Endometrial microvascular endothelial cells (primary cell): Measurements from ENCODE around the gene PCGF3. TPM values are rescaled to one million over a fixed set of nuclear protein-coding genes. Genes with fewer than 3 reads are reported as not detected.
"Not testable (repeated sequence)": the region's sequence is repeated elsewhere in the genome, so short reads cannot be mapped to it uniquely, and the experiment has no call there.

Source experiments
- in situ Hi-C: cut with HindIII; loops from 2 replicates; pipeline ENCODE4 v1.10.0; 2017; ENCODE audit warnings: low sequenced_read_pairs, low pct_unique_long_range_greater_than_20kb; ENCODE audit errors: inconsistent ontology term
- total RNA-seq: library from RNA; depleted of rRNA; stranded (reverse); fragments of >200 nt; gene quantifications from one replicate; pipeline ENCODE4 v1.2.3, GENCODE V29; 2015; ENCODE audit errors: inconsistent ontology term

PCGF3 gene
- total RNA-seq, 1 donor from 2014 or later: 42.6 TPM

DNA sequence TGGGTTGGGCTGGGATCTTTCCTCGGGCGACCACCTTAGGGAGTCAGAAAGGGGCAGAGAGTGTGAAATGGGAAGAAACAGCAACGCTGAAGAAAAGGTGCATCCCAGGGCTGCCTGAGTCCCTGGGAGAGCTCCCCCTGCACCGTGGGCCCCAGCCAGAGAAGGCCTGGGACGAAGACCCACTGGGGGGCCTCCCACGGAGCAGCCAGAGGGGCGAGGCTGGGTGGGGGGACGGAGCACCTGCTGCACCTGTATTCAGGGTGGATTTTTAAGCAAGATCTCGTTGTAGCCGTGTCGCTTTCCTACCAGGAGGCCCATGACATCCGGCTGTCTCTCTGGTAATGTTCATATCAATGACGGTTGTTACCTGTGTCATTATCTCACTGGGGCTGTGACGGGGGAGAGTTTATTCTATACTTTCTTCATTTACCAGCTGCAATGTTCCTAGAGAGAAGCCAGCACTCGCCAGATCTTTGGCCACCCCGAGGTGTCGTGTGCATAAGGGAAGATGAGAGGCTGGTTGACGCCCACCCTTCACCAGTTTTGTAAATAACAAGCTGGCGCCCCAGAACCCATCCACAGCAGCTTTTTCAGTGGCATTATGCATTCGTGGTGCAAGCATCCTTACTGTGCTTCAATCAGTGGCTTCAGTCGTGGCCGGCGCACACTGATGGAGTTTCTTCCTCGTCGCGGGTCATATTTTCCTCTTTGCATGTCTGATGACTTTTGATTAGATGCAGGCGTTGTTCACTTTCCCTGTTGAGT, 5.6 kb upstream of the PCGF3 start:
- in situ Hi-C loops: no loop called here

DNA sequence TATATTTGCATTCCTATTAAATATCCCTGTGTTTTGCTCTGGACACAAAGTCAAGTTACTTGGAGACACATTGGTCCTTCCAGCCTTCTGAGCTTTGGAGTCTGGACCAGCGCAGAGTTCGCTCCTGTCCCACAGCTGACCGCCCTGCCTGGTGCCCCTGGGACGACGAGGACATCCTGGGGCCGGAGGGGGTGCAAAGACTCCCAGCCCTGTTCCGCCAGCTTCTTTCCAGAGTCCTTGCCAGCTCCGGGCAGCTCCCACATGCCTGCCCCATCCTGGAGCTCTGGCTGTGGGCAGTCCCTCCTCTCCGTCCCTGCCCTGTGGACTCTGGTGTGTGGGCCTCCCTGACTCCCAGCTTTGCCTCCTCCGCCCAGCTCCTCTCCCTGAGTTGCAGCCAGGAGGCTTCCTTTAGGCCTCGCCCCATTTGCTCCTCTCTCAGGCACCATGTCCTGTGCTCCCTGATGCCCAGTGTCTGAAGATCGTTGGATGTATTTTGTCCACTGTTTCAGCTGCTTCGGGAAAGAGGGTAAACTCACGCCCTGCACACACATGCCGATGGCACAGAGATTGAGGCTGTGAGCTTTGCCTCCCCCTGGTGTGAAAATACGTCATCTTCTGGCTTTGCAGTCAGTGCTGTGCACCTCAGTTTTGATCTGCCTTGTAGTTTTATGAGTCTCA, 4.9 kb upstream of the PCGF3 start:
- in situ Hi-C loops: no loop called here

DNA sequence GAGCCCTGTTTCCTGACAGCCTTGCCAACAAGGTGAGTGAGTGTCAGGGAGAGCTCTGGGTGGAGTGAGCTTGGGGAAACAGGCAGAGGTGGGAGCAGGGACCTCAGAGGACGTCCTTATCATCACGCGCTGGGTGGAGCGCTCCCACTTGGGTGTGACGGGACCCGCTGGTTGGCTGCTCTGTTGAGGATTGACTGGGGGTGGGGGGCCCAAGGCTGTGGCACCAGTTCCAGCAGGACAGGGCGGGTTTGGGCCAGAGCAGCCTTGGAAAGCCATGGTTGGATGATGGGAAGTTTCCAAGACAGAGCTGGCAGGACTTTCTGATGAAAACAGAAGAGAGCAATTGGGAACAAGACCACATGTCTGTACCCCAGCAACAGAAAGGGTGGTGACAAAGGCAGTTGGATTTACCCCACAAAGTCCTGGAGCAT, 3.0 kb upstream of the PCGF3 start:
- in situ Hi-C loops: no loop called here

DNA sequence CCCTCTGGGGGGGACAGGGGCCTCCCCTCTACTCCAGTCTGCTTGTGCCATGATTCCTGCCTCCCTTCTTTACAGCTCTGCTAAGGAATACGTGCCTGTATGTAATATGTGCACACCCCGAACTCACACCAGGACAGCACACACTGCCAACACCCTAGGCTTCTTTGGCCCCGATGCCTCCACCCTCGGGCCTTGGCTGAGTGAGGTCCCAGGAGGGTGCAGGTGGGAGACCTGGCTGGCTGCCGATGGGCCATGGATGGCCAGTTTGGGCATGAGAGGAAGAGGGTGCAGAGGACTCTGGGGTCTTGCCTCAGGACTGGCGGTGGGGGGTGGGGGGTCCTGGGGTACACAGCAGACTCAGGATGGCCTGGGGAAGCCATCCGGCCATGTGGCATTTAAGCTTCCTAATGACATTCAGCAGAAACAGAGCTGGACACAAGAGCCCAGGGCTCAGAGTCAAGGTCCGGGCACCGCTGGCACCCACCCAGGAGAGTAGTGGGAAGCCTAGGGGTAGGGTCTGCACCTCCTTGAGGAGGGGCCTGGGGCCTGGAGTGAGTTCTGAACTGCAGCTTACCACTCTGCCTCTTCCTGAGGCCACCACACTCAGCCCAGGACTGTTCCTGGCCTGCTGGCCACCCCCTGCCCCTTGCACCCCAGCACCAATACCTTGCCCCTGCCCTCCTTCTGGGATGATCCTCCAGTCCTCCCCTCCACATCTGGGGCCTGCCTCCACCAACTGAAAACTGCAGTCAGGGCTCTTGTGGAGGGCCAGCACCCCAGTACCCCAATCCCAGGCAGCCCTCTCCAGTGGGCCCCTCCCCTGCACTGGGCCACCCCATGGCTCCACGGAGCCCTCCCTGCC, 2.1 kb upstream of the PCGF3 start:
- in situ Hi-C loops: no loop called here

DNA sequence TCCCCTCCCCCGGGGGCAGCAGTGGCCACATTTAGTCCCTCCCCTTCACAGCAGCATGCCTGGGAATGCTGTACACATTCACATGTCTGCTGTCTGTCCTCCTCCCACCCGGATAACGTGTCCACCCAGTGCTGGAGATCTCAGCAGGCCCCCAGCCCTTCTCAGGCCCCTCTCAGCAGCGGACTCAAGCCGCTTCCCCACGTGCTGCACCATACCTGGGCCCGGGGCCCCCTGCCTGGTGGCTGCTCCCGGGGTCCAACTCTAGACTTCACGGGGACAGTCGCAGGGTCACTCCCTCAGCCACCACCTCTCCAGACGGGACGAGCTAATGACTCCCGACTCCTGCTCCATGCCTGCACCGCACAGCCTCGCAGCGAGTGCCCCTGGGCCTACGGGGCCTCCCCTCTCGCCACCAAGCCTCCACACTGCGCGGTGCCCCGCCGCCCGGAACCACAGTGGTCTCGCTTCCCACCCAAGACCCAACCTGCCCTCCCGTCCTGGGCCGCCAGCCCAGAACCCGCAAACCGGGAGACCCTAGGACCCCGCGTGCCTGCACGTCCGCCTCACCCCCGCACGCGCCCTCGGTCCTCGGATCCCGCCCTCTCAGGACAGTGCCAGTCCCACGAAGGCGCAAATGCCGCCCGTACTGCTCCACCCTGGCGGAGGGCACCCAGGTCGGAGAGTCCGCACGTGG, 1.3 kb upstream of the PCGF3 start:
- in situ Hi-C loops: no loop called here

DNA sequence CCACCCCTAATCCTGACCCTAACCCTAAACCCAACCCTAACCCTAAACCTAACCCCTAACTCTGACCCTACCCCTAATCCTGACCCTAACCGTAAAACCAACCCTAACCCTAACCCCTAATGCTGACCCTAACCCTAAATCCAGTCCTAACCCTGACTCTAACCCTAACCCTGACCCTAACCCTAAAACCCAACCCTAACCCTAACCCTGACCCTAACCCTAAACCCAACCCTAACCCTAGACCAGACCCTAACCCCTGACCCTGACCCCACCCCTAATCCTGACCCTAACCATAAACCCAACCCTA, 708 bp upstream of the PCGF3 start:
- in situ Hi-C loops: no loop called here

DNA sequence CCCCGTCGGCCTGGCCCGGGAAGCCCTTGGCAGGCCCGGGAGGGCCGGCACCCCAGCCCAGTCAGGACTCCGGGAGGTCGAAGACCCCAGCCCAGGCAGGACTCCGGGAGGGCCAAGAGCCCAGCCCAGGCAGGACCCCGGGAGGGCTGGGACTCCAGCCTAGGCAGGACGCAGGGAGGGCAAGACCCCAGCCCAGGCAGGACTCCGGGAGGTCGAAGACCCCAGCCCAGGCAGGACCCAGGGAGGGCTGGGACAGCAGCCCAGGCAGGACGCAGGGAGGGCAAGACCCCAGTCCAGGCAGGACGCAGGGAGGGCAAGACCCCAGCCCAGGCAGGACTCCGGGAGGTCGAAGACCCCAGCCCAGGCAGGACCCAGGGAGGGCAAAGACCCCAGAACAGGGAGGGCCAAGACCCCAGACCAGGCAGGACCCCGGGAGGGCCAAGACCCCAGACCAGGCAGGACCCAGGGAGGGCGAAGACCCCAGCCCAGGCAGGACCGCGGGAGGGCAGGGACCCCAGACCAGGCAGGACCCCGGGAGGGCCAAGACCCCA, 526 bp downstream of the PCGF3 start:
- in situ Hi-C loops: not testable (repeated sequence)

DNA sequence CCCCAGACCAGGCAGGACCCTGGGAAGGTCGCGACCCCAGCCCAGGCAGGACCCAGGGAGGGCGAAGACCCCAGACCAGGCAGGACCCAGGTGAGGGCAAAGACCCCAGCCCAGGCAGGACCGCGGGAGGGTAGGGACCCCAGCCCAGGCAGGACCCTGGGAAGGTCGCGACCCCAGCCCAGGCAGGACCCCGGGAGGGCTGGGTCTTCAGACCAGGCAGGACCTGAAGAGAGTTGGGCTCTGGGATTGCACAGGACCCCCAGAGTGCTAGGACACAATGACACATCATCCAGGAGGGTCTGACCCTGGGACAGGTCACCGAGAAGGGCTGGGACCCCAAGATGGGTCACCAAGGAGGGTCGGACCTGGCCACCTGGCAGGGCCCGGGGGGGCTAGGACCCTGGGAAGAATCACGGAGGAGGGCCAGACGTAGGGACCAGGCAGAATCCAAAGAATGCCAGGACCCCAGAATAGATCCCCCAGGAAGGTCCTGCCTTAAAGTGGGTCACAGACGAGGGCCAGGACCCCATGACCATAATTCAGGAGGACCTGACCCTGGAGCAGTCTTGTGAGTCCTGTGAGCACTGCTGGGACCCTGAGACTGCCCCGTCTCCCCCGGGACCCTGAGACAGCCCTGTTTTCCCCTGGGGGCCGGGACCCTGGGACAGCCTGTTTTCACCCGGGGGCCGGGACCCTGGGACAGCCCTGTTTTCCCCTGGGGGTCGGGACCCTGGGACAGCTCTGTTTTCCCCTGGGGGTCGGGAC, 1.4 kb downstream of the PCGF3 start:
- in situ Hi-C loops: no loop called here

DNA sequence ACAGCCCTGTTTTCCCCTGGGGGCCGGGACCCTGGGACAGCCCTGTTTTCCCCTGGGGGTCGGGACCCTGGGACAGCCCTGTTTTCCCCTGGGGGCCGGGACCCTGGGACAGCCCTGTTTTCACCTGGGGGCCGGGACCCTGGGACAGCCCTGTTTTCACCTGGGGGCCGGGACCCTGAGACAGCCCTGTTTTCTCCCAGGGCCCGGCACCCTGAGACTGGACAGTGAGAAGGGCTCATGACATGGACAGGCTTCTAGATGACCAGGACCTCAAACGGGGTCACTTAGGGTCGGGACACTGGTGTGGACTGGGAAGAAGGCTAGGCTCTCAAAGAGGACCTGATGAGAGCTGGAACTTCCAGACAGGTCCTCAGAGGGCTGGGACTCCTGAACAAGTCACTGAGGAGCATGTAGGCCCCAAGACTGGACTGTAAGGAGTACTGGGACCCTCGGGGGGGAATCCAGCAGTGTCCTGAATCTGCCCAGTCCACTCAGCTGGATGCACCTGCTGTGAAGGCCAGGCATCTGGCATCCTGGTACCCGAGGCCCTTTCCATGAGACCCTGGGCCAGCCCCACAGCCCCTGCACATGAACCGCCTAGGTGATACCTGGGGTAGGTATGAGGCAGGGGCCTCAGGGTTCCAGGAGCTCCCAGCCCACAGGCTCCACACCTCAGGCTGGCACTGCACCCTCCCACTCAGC, 2.4 kb downstream of the PCGF3 start:
- in situ Hi-C loops: no loop called here

DNA sequence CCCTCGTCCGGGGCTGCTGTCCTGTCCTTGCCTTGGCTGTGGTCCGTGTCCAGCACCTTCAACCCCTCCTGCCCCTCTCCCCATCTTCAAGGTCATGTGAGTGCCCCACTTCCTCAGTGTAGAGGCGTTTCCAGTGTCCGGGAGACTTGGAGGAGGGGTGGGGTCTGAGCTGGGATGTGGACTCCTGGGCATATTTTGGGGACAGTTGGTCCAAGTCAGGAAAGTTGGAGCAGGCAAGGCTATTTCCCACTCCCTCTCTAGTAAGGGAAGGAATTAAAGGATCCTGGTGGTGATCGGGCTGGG, 3.0 kb downstream of the PCGF3 start:
- in situ Hi-C loops: no loop called here

DNA sequence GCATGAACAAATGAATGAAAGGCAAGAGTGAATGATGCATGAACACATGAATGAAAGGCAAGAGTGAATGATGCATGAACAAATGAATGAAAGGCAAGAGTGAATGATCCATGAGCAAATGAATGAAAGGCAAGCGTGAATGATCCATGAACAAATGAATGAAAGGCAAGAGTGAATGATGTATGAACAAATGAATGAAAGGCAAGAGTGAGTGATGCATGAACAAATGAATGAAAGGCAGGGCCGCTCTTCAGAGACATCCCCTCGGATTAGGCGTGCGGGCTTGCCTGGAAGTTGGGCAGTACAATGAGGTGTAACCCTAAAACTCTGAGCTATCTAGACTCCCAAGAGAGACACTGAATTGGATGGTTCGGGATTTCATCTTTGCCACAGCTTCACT, 3.7 kb downstream of the PCGF3 start:
- in situ Hi-C loops: no loop called here

DNA sequence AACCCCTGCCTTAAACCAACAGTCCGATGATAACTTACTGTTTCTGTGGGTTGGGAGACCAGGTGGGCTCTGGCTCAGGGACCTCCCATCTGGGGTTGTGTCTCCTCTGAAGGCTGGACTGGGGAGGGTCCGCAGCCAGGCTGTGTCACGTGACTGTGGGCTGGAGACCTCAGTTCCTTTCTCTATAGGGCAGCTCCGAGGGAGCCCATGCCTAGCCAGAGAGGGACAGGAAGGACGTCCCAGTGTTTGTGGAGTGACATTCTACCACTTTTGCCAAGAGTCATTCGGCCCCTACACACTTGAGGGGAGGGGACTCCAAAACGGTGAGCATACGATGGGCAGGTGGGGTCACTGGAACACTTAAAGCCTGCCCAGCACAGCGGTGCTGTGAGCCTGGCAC, 4.5 kb downstream of the PCGF3 start:
- in situ Hi-C loops: no loop called here

DNA sequence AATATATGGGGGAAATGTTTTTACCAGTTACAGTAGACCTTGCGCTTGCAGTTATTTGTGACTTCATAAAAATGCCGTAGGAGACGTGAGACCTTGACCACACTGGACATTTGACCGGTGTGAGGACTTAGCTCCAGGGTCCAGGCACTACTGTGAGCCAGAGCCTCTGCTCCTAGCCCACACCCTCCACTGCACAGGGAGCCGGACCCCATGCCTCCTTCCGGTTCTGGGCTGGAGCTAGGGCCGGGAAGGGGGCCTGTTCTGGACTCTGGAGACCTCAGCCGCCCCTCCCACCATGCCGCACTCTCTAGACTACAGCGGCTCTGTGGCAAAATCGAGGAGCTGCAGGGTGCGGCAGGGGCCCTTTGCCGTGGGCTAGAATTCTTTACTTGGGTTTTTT, 5.3 kb downstream of the PCGF3 start:
- in situ Hi-C loops: no loop called here

DNA sequence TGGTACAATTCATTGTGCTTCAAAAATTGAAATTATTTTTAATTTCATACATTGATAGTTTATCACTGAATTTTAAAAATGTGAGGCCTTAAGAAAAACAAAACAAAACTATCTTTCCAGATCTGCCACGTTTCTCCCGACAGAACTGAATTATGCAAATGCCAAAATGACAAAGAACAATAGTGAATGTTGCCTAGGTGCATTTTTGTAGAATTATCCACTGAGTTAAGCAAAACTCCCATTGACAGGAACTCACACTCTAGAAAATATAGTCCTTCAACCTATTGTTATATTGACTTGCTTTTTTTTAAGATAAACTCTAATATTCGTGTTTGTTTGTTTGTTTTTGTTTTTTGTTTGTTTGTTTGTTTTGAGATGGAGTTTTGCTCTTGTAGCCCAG, 6.5 kb downstream of the PCGF3 start:
- in situ Hi-C loops: no loop called here

DNA sequence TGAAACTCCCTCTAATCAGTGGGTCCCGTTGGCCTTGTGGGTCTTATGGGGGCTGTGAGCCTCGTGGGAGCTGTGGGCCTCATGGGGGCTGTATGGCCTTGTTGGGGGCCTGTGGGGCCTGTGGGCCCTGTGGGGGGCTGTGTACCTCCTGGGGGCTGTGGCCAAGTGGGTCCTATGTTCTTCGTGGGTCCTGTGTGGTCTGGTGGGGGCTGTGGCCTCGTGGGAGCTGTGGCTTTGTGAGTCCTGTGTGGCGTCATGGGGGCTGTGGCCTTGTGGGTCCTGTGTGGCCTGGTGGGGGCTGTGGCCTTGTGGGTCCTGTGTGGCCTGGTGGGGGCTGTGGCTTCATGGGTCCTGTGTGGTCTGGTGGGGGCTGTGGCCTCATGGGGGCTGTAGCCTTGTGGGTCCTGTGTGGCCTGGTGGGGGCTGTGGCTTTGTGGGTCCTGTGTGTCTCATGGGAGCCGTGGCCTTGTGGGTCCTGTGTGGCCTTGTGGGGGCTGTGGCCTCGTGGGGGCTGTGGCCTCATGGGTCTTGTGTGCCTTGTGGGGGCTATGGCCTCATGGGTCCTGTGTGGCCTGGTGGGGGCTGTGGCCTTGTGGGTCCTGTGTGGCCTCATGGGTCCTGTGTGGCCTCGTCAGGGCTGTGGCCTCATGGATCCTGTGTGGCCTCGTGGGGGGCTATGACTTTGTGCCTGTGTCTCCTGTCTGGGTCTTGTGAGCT, 7.4 kb downstream of the PCGF3 start:
- in situ Hi-C loops: no loop called here

DNA sequence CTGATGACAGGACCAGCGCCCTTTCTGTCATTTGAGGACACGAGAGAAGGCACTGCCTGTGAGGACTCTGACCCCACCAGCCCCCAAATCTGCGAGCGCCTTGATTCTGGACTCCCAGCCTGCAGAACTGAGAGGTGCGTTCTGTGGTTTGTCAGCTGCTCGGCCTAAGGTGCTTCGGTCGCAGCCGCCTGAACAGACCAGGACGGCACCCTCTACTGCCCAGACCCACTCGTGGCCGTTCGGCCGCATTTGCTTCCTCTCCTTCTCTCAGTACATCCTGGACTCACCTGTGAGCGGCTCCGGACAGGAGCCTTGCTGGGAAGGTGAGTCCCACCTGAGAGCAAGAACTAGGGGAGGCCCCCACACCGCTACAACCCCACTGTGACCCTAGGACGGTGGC, 8.5 kb downstream of the PCGF3 start:
- in situ Hi-C loops: no loop called here

DNA sequence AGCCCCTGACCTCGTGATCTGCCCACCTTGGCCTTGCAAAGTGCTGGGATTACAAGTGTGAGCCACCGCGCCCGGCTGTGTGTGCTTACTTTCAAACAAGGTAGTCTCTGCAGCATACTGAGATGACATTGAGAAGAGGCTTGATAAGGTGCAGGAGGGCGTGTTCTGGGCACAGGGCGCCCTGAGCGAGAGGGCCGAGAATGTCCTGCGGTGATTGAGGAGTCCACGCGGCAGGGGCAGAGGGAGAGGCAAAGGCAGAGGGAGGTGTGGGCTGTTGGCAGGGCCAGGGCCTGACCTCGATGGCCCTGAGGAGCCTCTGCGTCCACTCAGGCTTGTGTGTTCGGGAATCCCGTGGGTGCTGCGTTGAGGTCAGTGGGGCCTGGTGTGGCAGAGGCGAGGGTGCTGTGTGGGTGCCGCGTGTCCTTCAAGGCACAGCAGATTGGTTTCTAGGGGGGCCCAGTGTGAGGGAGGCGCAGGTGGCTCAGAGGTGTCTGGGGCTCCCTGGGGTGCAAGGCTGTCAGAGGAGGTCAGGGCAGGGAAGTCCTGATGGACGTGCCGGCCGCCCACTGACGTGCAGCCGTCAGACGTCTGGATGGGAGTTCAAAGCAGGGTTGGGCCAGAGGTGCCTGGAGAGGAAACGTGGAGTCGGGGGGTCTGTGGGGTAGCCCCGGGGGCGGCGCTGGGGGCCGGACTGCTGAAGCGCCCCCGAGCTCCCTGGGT, 12.1 kb downstream of the PCGF3 start:
- in situ Hi-C loops: no loop called here
